Neutrophil (primary cell): ENCODE data around the gene ADORA2B.
"Not testable (repeated sequence)": the region's sequence is repeated elsewhere in the genome, so short reads cannot be mapped to it uniquely, and the experiment has no call there.

Experiments
- H3K27ac ChIP-seq: fragments of 200-600 bp; sonication (generic); 2 replicates; pipeline ENCODE4 v1.5.1; 2016; ENCODE audit warnings: mild to moderate bottlenecking, moderate library complexity
- H3K27me3 ChIP-seq: fragments of 200-600 bp; sonication (generic); 2 replicates; pipeline ENCODE4 v1.6.0; 2016; ENCODE audit warnings: mild to moderate bottlenecking
- H3K36me3 ChIP-seq: fragments of 200-600 bp; sonication (generic); 2 replicates; pipeline ENCODE4 v1.5.1; 2017
- H3K4me1 ChIP-seq, 2 experiments: fragments of 200-600 bp in 1 of 2; sonication (generic) in 1 of 2; 1 replicate in 1 of 2; 2 replicates in 1 of 2; pipeline versions ENCODE4 v1.5.1 to v1.6.1; 2013 to 2016; ENCODE audit warnings: low read depth in 1 of 2, low read length in 1 of 2, mild to moderate bottlenecking in 1 of 2, moderate library complexity in 1 of 2; ENCODE audit not compliant: control insufficient read depth in 1 of 2, insufficient read depth in 1 of 2
- H3K4me3 ChIP-seq, 2 experiments: fragments of 200-600 bp in 1 of 2; sonication (generic) in 1 of 2; 1 replicate in 1 of 2; 2 replicates in 1 of 2; pipeline ENCODE4 v1.5.1; 2013 to 2016; ENCODE audit warnings: low read depth in 1 of 2, low read length in 1 of 2, mild to moderate bottlenecking in 1 of 2, moderate library complexity in 1 of 2
- H3K9me3 ChIP-seq: fragments of 200-600 bp; sonication (generic); 2 replicates; pipeline ENCODE4 v1.5.1; 2016
- CTCF ChIP-seq: fragments of 200-600 bp; sonication (generic); IDR thresholded peaks from 2 replicates; pipeline ENCODE4 v1.5.1; 2016; ENCODE audit warnings: antibody characterized with exemption

The ADORA2B gene

GRCh38 chr17:15944759-15945526 lies at the start of gene ADORA2B:
ADORA2B (plus strand) TSS chr17:15945130; CDS start chr17:15945249, 119 bp downstream.
- no peak for TF ChIP-seq CTCF
- H3K27ac ChIP-seq: no peak within 1 kb of the TSS

GRCh38 chr17:15896277-15896676 lies 48.7 kb upstream of the ADORA2B start:
- H3K4me1 ChIP-seq: peaks cover 0 to 9% of the 10 kb centered on the region in 2 experiments
- TF ChIP-seq CTCF: no peak
- H3K4me3 ChIP-seq: no peak overlapping the region
- no peaks in the 10 kb centered on the region for H3K36me3 ChIP-seq
- H3K9me3 ChIP-seq: no peaks in the 10 kb centered on the region
- H3K27ac ChIP-seq: no peak overlapping the region
- H3K27me3 ChIP-seq: no peaks in the 10 kb centered on the region

More at GRCh38 chr17:15944759-15945526, at the start of gene ADORA2B:
- Histone ChIP-seq H3K9me3 (no peaks in the 10 kb centered on the region), H3K27me3 (peaks cover 34% of the 10 kb centered on the region), H3K36me3 (no peaks in the 10 kb centered on the region), H3K4me1 (peaks cover 32 to 34% of the 10 kb centered on the region in 2 experiments), H3K4me3 (peak within 1 kb of the TSS; percentile 63 to 67)

- Histone ChIP-seq H3K4me3 (no peak overlapping the region), H3K9me3 (no peaks in the 10 kb centered on the region), H3K27me3 (no peaks in the 10 kb centered on the region), H3K27ac (no peak overlapping the region), H3K4me1 (peaks cover 0 to 9% of the 10 kb centered on the region in 2 experiments), H3K36me3 (no peaks in the 10 kb centered on the region)
- TF ChIP-seq CTCF: no peak
Observed at GRCh38 chr17:15896834-15897233, 48.1 kb upstream of the ADORA2B start.

GRCh38 chr17:15899596-15899995 lies 45.3 kb upstream of the ADORA2B start:
- H3K36me3 ChIP-seq, H3K4me1 ChIP-seq, H3K27ac ChIP-seq, H3K9me3 ChIP-seq, H3K4me3 ChIP-seq, H3K27me3 ChIP-seq: not testable (repeated sequence)

GRCh38 chr17:15900871-15901270 lies 44.1 kb upstream of the ADORA2B start:
- Histone ChIP-seq H3K36me3 (no peaks in the 10 kb centered on the region), H3K4me1 (peaks cover 0 to 9% of the 10 kb centered on the region in 2 experiments), H3K9me3 (no peaks in the 10 kb centered on the region)

GRCh38 chr17:15905236-15905635 lies 39.7 kb upstream of the ADORA2B start:
- H3K36me3 ChIP-seq, H3K4me1 ChIP-seq, H3K27ac ChIP-seq, H3K27me3 ChIP-seq, H3K4me3 ChIP-seq, H3K9me3 ChIP-seq: not testable (repeated sequence)

More at GRCh38 chr17:15900871-15901270, 44.1 kb upstream of the ADORA2B start:
- TF ChIP-seq CTCF: no peak
- H3K27ac ChIP-seq: no peak overlapping the region
- no peak overlapping the region for H3K4me3 ChIP-seq
- H3K27me3 ChIP-seq: no peaks in the 10 kb centered on the region
